ENCODE results near the gene BAG1.

BAG1 gene

DNA sequence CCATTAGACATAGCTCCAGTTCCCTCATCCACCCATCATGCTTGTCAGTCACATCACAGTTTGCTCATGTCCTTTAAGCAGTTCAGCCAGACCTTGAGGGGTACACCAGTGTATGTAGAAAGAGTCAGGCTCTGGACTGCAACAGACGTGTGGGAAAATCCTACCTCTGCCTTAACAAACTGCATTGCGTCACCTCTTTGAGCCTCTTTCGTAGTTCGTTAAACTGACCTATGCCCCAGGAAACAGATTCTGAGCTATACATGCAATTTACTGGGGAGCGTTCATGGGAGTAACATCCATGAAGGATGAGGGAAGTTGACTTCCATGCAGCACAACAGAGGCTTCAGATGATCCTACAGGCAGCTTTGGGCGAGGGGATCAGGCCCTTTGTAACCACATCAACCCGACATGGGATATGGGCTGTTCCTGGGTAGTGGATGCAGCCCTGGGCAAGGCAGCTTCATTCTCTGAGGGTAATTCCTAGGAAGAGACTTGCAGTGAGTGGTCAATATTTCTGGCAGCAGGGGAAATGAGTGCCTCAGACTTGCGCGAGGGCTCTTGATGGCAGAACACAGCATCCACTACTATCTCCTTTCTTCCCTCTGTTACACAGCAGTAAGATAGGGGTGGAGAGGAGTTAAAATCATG is 20.2 kb downstream of the BAG1 start:
- no peak for DNase-seq (ENCODE audit: low read depth in 2 of 2, low spot score in 1 of 2)

DNA sequence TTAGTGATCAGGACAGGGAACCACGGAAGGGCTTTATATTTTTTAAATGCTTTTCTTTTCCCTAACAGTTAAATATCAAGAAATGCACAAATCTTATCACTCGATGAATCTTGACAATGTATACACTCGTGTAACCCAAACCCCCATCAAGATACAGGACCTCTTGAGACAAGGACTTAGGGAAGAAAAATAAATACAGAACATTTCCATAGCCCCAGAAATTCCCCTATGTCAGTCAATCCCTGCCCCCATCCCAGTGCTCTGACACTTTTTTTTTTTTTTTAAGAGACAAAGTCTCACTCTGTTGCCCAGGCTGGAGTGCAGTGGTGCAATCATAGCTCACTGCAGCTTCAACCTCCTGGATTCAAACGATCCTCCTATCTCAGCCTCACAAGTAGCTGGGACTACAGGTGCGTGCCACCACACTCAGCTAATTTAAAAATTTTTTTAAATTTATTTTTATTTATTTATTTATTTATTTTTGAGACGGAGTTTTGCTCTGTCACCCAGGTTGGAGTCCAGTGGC is 21.8 kb downstream of the BAG1 start:
- no peak for DNase-seq (ENCODE audit: low read depth in 2 of 2, low spot score in 1 of 2)

- no peak for DNase-seq (ENCODE audit: low read depth in 2 of 2, low spot score in 1 of 2)
These were observed 23.2 kb downstream of the BAG1 start for GRCh38 chr9:33241298-33241697.

DNA sequence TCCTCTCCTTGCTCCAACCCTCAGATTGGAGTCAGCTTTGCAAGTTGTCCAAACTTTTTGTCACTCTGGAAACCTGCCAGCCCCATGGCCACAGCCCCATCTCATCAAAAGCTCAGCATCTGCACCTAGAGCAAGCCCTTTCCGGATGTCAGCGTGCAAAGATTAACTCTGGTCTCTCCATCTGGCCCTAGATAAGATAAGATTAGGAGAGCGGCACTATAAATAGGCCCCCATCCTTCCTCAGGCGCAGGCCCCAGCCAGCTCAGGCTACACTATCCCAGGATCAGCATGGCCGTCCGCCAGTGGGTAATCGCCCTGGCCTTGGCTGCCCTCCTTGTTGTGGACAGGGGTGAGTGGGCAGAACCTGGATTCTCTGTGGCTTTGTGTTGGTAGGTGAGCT is 24.6 kb downstream of the BAG1 start, which contains the start of gene SPINK4:
Gene SPINK4, plus strand, starts transcription at position 247 of the 400 bp plus-strand sequence. Its CDS starts 42 bp downstream, at position 289.
- DNase-seq (ENCODE audit: low read depth in 2 of 2, low spot score in 1 of 2): no peak

DNA sequence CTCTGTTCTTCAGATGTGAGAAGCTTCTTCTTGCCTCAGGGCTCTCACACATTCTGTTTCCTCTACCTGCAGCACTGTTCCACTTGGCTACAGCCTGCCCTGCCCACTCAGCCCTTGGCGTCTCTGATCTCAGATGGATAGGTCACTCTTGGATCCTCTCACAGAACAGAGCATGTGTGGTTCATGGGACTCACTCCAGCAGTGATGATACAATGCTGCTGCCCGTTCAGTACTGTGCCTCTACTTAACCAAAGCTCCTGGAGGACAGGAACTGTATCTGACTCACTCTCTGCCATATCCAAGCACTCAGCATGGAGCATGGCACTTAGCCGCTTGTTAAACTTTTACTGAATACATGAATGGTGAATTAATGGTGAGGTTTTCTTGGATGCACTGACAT is 27.9 kb downstream of the BAG1 start:
- DNase-seq (ENCODE audit: low read depth in 2 of 2, low spot score in 1 of 2): no peak

- DNase-seq (ENCODE audit: low read depth in 2 of 2, low spot score in 1 of 2): no peak
These were observed 29.7 kb downstream of the BAG1 start for GRCh38 chr9:33234511-33235467.

- no peak for DNase-seq (ENCODE audit: low read depth in 2 of 2, low spot score in 1 of 2)
These were observed 30.7 kb downstream of the BAG1 start for GRCh38 chr9:33233626-33234342.

DNA sequence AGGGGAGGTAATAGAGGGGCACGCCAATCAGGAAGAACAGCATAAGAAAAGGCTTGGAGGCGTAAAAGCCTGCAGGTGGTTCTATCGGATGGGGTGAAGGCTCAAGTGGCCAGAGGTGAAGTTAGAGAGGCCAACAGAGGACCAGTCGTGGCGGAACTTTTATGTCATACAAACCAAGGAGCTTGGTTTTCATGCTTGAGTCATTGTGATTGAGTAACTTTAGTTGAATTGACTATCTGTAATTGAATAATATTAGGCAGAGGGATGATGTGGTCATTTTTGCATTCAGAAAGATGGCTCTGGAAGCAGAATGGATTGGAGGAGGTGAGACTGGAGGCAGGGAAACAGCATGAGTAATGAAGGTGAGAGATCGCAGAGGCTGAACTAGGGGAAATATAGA is 31.7 kb downstream of the BAG1 start:
- no peak for DNase-seq (ENCODE audit: low read depth in 2 of 2, low spot score in 1 of 2)

- no peak for DNase-seq (ENCODE audit: low read depth in 2 of 2, low spot score in 1 of 2)
These were observed 32.9 kb downstream of the BAG1 start for GRCh38 chr9:33231623-33231942.

GRCh38 chr9:33230756-33231622 is 33.5 kb downstream of the BAG1 start:
- DNase-seq (ENCODE audit: low read depth in 2 of 2, low spot score in 1 of 2): no peak

DNA sequence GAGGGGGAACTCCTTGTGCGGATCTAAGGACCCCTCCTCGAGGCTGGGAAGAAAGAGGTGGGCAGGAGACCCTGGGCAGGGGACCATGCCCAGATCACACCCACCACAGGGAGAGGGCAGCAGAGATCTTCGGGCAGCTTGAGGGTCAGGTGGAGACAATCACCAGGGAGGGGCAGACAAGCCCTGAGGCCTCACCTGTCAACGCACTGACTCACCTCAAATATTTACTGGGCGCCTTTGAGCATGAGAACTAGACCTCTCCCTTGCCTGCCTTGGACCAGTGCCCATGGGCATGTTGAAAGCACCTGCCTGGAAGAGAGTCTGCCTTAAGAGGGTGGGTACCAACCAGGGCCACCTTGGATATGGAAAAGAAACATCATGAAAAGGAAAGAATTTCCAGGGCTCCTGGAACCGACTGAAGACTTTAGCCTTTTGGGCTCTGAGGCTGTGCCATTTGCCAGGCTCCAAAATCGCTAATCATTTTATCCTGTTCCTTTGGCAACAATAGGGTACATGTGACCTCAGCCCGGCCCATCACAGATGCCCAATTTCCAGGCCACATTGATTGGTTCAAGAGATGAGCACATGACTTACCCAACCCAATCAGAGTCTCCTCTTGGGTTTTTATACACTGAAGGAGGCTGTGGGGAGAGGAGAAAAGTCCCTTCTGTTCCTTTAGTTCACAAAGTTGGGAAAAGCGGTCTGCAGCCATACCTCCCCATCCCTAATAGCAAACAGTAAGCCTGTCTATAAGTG is 35.0 kb downstream of the BAG1 start:
- no peak for DNase-seq (ENCODE audit: low read depth in 2 of 2, low spot score in 1 of 2)

- no peak for DNase-seq (ENCODE audit: low read depth in 2 of 2, low spot score in 1 of 2)
These were observed 35.9 kb downstream of the BAG1 start for GRCh38 chr9:33228606-33229005.

GRCh38 chr9:33227741-33228140 is 36.8 kb downstream of the BAG1 start:
- DNase-seq (ENCODE audit: low read depth in 2 of 2, low spot score in 1 of 2): no peak

DNA sequence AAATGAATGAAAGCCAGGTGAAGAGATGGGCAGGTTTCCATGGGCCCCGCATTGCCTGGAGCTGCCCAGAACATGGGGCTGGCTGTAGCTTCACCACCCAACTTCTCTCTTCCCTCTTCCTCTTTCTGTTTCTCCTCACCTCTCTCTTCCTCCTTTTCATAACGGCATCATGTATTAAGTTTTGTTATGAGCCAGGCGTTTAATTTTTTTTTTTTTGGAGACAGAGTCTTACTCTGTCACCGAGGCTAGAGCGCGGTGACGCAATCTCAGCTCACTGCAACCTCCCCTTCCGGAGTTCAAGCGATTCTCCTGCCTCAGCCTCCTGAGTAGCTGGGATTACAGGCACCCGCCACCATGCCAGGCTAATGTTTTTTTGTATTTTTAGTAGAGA is 37.5 kb downstream of the BAG1 start:
- no peak for DNase-seq (ENCODE audit: low read depth in 2 of 2, low spot score in 1 of 2)

GRCh38 chr9:33225319-33226147 is 39.0 kb downstream of the BAG1 start:
- DNase-seq (ENCODE audit: low read depth in 2 of 2, low spot score in 1 of 2): peak; percentile 41 to 54

- DNase-seq (ENCODE audit: low read depth in 2 of 2, low spot score in 1 of 2): no peak
These were observed 40.8 kb downstream of the BAG1 start for GRCh38 chr9:33223696-33224095.

- no peak for DNase-seq (ENCODE audit: low read depth in 2 of 2, low spot score in 1 of 2)
These were observed 42.5 kb downstream of the BAG1 start for GRCh38 chr9:33222031-33222430.

GRCh38 chr9:33221568-33221884 is 43.0 kb downstream of the BAG1 start:
- DNase-seq (ENCODE audit: low read depth in 2 of 2, low spot score in 1 of 2): no peak

All from stimulated activated CD8-positive, alpha-beta memory T cell treated with anti-CD3 and anti-CD28 coated beads, Interleukin-4, amount 100 ng/mL, for 4 hours (primary cell).